Neutrophil (primary cell): ENCODE data around the gene TRAF3.

Source experiments
- H3K27ac ChIP-seq: fragments of 200-600 bp; sonication (generic); 2 replicates; pipeline ENCODE4 v1.5.1; 2016; ENCODE audit warnings: mild to moderate bottlenecking, moderate library complexity
- H3K27me3 ChIP-seq: fragments of 200-600 bp; sonication (generic); 2 replicates; pipeline ENCODE4 v1.6.0; 2016; ENCODE audit warnings: mild to moderate bottlenecking
- H3K36me3 ChIP-seq: fragments of 200-600 bp; sonication (generic); 2 replicates; pipeline ENCODE4 v1.5.1; 2017
- H3K4me1 ChIP-seq, 2 experiments: fragments of 200-600 bp in 1 of 2; sonication (generic) in 1 of 2; 1 replicate in 1 of 2; 2 replicates in 1 of 2; pipeline versions ENCODE4 v1.5.1 to v1.6.1; 2013 to 2016; ENCODE audit warnings: low read depth in 1 of 2, low read length in 1 of 2, mild to moderate bottlenecking in 1 of 2, moderate library complexity in 1 of 2; ENCODE audit not compliant: control insufficient read depth in 1 of 2, insufficient read depth in 1 of 2
- H3K4me3 ChIP-seq, 2 experiments: fragments of 200-600 bp in 1 of 2; sonication (generic) in 1 of 2; 1 replicate in 1 of 2; 2 replicates in 1 of 2; pipeline ENCODE4 v1.5.1; 2013 to 2016; ENCODE audit warnings: low read depth in 1 of 2, low read length in 1 of 2, mild to moderate bottlenecking in 1 of 2, moderate library complexity in 1 of 2
- H3K9me3 ChIP-seq: fragments of 200-600 bp; sonication (generic); 2 replicates; pipeline ENCODE4 v1.5.1; 2016
- TF ChIP-seq, protein P1 (sequence below): fragments of 200-600 bp; sonication (generic); IDR thresholded peaks from 2 replicates; pipeline ENCODE4 v1.5.1; 2016; ENCODE audit warnings: antibody characterized with exemption

TRAF3 gene

DNA sequence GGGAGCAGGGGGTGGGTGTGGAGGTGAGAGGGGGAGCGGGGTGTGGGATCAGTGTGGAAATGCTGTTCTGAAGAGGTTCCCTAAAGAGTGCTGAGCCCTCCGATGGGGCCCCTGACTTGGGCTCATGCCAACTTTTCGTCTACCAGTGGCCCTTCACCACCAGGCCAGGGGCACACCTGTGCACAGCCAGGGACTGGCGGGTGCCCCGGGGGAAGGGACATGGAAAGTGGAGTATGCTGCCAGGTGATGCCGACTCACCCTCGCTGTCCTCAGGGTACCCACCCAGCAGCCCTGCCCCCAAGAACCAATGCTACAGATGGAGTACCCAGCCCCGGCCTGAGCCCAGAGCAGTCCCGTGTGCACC lies 171.4 kb downstream of the TRAF3 start:
- TF ChIP-seq, protein P1, sequence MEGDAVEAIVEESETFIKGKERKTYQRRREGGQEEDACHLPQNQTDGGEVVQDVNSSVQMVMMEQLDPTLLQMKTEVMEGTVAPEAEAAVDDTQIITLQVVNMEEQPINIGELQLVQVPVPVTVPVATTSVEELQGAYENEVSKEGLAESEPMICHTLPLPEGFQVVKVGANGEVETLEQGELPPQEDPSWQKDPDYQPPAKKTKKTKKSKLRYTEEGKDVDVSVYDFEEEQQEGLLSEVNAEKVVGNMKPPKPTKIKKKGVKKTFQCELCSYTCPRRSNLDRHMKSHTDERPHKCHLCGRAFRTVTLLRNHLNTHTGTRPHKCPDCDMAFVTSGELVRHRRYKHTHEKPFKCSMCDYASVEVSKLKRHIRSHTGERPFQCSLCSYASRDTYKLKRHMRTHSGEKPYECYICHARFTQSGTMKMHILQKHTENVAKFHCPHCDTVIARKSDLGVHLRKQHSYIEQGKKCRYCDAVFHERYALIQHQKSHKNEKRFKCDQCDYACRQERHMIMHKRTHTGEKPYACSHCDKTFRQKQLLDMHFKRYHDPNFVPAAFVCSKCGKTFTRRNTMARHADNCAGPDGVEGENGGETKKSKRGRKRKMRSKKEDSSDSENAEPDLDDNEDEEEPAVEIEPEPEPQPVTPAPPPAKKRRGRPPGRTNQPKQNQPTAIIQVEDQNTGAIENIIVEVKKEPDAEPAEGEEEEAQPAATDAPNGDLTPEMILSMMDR = no peak

DNA sequence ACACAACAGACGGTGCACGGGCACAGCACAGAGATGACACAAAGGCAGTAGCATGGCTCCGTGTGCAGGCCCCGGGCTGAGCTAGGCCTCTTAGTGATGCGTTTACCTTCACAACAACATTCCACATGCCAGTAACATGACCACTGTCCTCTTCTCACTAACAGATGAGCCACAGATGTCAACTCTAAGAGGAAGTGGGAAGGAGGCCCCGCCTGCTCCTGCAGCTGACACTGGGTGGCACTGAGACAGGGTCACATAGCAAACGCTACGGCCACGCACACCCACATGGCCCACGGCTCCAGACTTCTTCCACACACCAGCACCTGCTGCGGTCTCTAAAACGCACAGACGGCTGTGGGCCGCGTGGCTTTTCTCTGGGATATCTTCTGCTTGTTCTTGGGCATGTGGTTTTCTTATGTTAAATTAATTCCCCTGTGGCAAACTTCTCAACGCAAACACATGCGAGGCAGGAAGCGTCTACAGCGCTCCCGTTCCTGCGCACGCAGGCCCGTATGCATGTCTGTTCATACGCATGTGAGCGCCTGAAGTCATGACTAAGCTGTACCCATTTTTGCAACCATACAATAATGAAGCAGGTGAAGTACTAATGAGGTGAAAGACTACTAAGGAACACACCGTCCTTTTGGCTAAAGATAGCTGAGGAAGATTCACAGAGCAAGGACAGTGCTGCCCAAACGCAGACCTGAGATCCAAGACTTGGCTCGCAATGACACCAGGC lies 172.0 kb downstream of the TRAF3 start:
- Histone ChIP-seq H3K36me3 (no peaks in the 10 kb centered on the region), H3K27me3 (no peaks in the 10 kb centered on the region), H3K4me3 (no peak overlapping the region), H3K4me1 (peaks cover 0 to 10% of the 10 kb centered on the region in 2 experiments), H3K9me3 (no peaks in the 10 kb centered on the region), H3K27ac (no peak overlapping the region)
- TF ChIP-seq, protein P1 = no peak

More for the DNA sequence above, 171.4 kb downstream of the TRAF3 start:
- Histone ChIP-seq H3K4me3 (no peak overlapping the region), H3K27ac (no peak overlapping the region), H3K4me1 (peaks cover 0 to 10% of the 10 kb centered on the region in 2 experiments), H3K36me3 (no peaks in the 10 kb centered on the region), H3K27me3 (no peaks in the 10 kb centered on the region), H3K9me3 (no peaks in the 10 kb centered on the region)

DNA sequence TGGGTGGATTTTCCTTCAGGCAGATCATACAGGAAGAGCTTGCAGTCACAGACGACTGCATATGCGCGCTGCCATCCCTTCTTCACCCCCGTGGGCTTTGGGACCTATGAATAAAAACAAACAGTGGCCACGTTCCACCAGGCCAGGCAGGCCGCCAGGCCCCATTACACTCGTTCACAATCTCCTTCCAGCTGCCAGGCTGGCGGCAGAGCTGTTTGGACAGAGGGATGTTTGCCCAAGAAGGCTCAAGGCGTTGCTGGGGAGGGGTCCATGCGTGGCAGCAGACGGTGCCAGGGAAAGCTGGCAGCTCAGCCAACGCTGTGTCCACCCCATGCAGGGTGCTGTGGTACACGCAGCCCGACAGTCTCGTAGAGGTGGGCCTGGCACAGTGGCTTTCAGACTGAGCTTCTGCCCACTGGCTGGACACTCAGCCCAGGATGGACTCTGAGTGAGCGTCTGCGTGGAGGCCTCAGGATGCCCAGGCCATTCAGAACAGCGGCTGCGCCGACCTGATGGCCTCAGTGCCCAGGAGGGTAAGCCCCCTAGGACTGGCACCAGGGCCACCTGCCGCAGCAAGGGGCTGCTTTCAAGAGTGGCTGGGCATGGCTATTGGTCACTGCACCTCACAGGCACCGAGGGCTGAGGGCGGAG lies 172.7 kb downstream of the TRAF3 start:
- Histone ChIP-seq H3K4me3 (no peak overlapping the region), H3K4me1 (peaks cover 0 to 10% of the 10 kb centered on the region in 2 experiments), H3K9me3 (no peaks in the 10 kb centered on the region), H3K36me3 (no peaks in the 10 kb centered on the region), H3K27me3 (no peaks in the 10 kb centered on the region), H3K27ac (no peak overlapping the region)
- TF ChIP-seq, protein P1 = no peak

DNA sequence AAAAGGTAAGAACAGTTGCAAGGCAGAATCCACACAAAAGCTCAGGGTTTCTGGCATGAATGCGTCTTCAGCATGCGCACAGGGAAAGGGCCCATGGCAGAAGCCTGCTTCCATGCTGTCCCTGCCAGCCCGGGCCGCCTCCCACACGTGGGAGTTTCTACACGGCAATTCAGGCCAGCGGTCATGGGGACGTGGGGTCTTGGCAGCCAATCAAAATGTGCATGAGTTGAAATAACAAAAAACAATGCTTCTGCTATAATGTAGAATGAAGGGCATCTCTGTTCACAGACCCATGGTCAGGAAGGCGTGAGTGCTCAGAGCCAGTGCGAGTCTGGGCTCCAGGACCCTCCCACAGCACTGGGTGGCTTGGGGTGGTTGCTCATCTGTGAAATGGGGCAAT lies 173.8 kb downstream of the TRAF3 start:
- no peaks in the 10 kb centered on the region for H3K36me3 ChIP-seq
- TF ChIP-seq, protein P1 = no peak
- no peak overlapping the region for H3K27ac ChIP-seq

DNA sequence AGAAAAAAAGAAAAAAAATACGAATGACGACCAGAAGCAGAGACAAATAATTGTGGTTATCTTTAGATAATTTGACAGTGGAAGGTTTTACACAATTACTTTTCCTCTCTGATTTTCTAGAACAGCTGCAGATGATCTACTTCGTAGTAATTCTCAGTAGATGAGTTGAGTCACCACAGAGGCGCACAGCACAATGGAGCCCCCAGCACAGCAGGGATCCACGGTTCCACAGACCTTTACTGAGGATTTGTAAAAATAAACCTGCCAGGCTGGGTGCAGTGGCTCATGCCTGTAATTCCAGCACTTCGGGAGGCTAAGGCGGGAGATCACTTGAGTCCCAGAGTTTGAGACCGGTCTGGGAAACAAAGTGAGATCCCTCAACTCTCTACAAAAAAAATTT lies 174.6 kb downstream of the TRAF3 start:
- peaks cover 0 to 10% of the 10 kb centered on the region in 2 experiments for H3K4me1 ChIP-seq
- H3K36me3 ChIP-seq = no peaks in the 10 kb centered on the region
- TF ChIP-seq, protein P1 = no peak
- no peak overlapping the region for H3K27ac ChIP-seq
- no peaks in the 10 kb centered on the region for H3K9me3 ChIP-seq
- no peaks in the 10 kb centered on the region for H3K27me3 ChIP-seq
- no peak overlapping the region for H3K4me3 ChIP-seq

More for the DNA sequence above, 173.8 kb downstream of the TRAF3 start:
- no peaks in the 10 kb centered on the region for H3K9me3 ChIP-seq
- H3K4me3 ChIP-seq = no peak overlapping the region
- no peaks in the 10 kb centered on the region for H3K27me3 ChIP-seq
- peaks cover 0 to 10% of the 10 kb centered on the region in 2 experiments for H3K4me1 ChIP-seq
